Measurements from ENCODE around the gene AFM. TPM values are rescaled to one million over a fixed set of nuclear protein-coding genes. Genes with fewer than 3 reads are reported as not detected.

Gene AFM
- polyA plus RNA-seq, 1 donor from 2014 or later = not detected

DNA sequence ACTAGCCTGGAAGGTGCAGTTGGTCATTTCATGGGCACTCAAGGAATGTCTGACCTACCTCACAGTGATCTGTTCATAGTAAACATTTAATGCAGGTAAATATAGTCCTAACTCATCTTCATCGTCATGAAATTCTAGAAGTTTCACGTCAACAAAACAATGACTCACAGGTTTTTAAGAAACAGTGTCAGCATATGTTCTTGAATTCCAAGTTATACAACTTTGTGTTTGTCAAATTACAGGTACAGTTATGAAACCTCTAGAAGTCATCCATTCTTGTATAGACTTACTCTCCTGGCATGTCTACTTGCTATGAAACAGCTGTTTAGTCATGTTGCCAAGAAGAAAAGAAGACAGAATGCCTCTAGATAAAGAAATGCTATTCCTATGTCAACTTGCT is 46.6 kb downstream of the AFM start:
- no peak overlapping the region for H3K9ac ChIP-seq (ENCODE audit: low read length)
- H3F3A ChIP-seq (ENCODE audit: insufficient read depth, low read length, poor library complexity, severe bottlenecking) = no peaks in the 10 kb centered on the region
- H3K9me2 ChIP-seq (ENCODE audit: insufficient read depth, low read length) = no peaks in the 10 kb centered on the region
- no peaks in the 10 kb centered on the region for H3K36me3 ChIP-seq (ENCODE audit: insufficient read depth, low read length)
- H3K4me3 ChIP-seq (ENCODE audit: low read length) = no peak overlapping the region
- no peak overlapping the region for H3K4me2 ChIP-seq (ENCODE audit: low read length)
- no peak overlapping the region for H3K27ac ChIP-seq (ENCODE audit: low read length)
- no peaks in the 10 kb centered on the region for H4K20me1 ChIP-seq (ENCODE audit: insufficient read depth)
- H3K79me2 ChIP-seq (replicated peaks; ENCODE audit: insufficient read depth, low read length) = no peaks in the 10 kb centered on the region
- H3K27me3 ChIP-seq (ENCODE audit: insufficient read depth, low read depth, low read length) = no peaks in the 10 kb centered on the region
- no peak for TF ChIP-seq MXI1 (conservative IDR thresholded peaks at IDR 0.05; ENCODE audit: poor library complexity, severe bottlenecking)
- TF ChIP-seq TAF1 (IDR thresholded peaks at IDR 0.05; ENCODE audit: low read depth) = no peak
- TF ChIP-seq CTCF (IDR thresholded peaks at IDR 0.05; ENCODE audit: poor library complexity, severe bottlenecking) = no peak
- TF ChIP-seq SMC3 (conservative IDR thresholded peaks at IDR 0.05; ENCODE audit: poor library complexity) = no peak
- TF ChIP-seq POLR2AphosphoS5 (IDR thresholded peaks at IDR 0.05) = no peak
- no peak for TF ChIP-seq EZH2 (IDR thresholded peaks at IDR 0.05; ENCODE audit: borderline replicate concordance, insufficient read depth, low read length, poor library complexity, severe bottlenecking)
- TF ChIP-seq EP300 (conservative IDR thresholded peaks at IDR 0.05; ENCODE audit: poor library complexity, severe bottlenecking) = no peak
- TF ChIP-seq, protein P1, sequence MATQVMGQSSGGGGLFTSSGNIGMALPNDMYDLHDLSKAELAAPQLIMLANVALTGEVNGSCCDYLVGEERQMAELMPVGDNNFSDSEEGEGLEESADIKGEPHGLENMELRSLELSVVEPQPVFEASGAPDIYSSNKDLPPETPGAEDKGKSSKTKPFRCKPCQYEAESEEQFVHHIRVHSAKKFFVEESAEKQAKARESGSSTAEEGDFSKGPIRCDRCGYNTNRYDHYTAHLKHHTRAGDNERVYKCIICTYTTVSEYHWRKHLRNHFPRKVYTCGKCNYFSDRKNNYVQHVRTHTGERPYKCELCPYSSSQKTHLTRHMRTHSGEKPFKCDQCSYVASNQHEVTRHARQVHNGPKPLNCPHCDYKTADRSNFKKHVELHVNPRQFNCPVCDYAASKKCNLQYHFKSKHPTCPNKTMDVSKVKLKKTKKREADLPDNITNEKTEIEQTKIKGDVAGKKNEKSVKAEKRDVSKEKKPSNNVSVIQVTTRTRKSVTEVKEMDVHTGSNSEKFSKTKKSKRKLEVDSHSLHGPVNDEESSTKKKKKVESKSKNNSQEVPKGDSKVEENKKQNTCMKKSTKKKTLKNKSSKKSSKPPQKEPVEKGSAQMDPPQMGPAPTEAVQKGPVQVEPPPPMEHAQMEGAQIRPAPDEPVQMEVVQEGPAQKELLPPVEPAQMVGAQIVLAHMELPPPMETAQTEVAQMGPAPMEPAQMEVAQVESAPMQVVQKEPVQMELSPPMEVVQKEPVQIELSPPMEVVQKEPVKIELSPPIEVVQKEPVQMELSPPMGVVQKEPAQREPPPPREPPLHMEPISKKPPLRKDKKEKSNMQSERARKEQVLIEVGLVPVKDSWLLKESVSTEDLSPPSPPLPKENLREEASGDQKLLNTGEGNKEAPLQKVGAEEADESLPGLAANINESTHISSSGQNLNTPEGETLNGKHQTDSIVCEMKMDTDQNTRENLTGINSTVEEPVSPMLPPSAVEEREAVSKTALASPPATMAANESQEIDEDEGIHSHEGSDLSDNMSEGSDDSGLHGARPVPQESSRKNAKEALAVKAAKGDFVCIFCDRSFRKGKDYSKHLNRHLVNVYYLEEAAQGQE (IDR thresholded peaks at IDR 0.05; ENCODE audit: borderline replicate concordance) = no peak
- no peak for TF ChIP-seq RAD21 (conservative IDR thresholded peaks at IDR 0.05)
- no peaks in the 10 kb centered on the region for H3K9me3 ChIP-seq (ENCODE audit: low read length)
- no peak overlapping the region for H2AFZ ChIP-seq (ENCODE audit: low read depth, low read length)

DNA sequence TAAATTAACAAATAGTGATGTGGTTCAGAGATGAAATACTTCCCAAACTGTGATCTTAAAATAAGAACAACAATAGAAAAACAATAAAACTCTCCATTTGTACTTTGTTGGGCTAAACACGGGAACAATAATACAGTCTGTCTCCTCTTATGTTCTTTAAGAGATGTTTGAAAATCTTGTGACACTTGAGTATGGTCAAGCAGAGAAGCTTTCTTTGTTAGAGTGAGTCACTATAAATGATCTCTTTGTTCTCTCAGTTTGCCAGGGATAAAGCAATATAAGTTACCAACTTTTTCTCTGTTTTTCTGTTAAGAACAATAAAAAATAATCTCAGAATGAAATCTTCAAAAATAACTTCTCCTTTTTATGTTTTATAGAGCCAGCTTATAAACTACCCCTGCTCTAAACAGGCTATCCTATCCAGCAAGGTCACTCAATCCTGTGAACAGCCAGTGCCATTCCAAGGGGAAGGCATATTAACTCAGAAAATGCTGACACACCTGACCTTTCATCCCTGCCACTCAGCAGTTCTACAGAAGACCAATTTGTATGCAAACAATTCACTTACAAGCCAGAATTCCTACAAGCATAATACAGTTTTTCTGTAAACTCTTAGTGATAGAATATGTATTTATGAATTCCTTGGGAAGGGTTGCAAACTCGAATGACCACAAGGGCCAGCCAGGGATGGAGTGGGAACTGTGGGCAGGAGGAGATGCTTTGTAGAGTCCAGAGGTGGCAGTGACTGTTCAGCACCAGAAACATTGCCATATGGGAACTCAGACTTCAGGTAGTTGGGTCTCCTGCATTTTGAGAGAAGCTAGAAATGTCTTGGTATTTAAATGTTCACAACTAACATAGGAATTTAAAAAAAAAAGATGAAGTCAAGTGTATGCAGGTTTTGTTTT is 52.2 kb downstream of the AFM start:
- no peak overlapping the region for H2AFZ ChIP-seq (ENCODE audit: low read depth, low read length)
- H4K20me1 ChIP-seq (ENCODE audit: insufficient read depth) = no peaks in the 10 kb centered on the region

More for the DNA sequence above, 52.2 kb downstream of the AFM start:
- Histone ChIP-seq H3K9me3 (ENCODE audit: low read length) (no peaks in the 10 kb centered on the region), H3K9ac (ENCODE audit: low read length) (no peak overlapping the region), H3F3A (ENCODE audit: insufficient read depth, low read length, poor library complexity, severe bottlenecking) (no peaks in the 10 kb centered on the region), H3K79me2 (replicated peaks; ENCODE audit: insufficient read depth, low read length) (no peaks in the 10 kb centered on the region), H3K27me3 (ENCODE audit: insufficient read depth, low read depth, low read length) (no peaks in the 10 kb centered on the region), H3K36me3 (ENCODE audit: insufficient read depth, low read length) (no peaks in the 10 kb centered on the region), H3K4me3 (ENCODE audit: low read length) (no peak overlapping the region), H3K4me2 (ENCODE audit: low read length) (no peak overlapping the region), H3K9me2 (ENCODE audit: insufficient read depth, low read length) (no peaks in the 10 kb centered on the region), H3K27ac (ENCODE audit: low read length) (no peak overlapping the region)
- TF ChIP-seq, protein P1 (IDR thresholded peaks at IDR 0.05; ENCODE audit: borderline replicate concordance) = no peak
- no peak for TF ChIP-seq TAF1 (IDR thresholded peaks at IDR 0.05; ENCODE audit: low read depth)
- no peak for TF ChIP-seq EZH2 (IDR thresholded peaks at IDR 0.05; ENCODE audit: borderline replicate concordance, insufficient read depth, low read length, poor library complexity, severe bottlenecking)
- TF ChIP-seq CTCF (IDR thresholded peaks at IDR 0.05; ENCODE audit: poor library complexity, severe bottlenecking) = no peak
- TF ChIP-seq EP300 (conservative IDR thresholded peaks at IDR 0.05; ENCODE audit: poor library complexity, severe bottlenecking) = no peak
- TF ChIP-seq MXI1 (conservative IDR thresholded peaks at IDR 0.05; ENCODE audit: poor library complexity, severe bottlenecking) = no peak
- TF ChIP-seq POLR2AphosphoS5 (IDR thresholded peaks at IDR 0.05) = no peak
- TF ChIP-seq SMC3 (conservative IDR thresholded peaks at IDR 0.05; ENCODE audit: poor library complexity) = no peak
- no peak for TF ChIP-seq RAD21 (conservative IDR thresholded peaks at IDR 0.05)
